ENCODE results near the gene MEF2D.

MEF2D gene

GRCh38 chr1:156503698-156504437 is 3.3 kb upstream of the MEF2D start:
- TF ChIP-seq ZNF366 (tag by site-specific recombination; conservative IDR thresholded peaks at IDR 0.05) (no peak), ZNF138 (tag by site-specific recombination; IDR thresholded peaks at IDR 0.05; ENCODE audit: borderline replicate concordance) (no peak), ELK4 (IDR thresholded peaks at IDR 0.05; ENCODE audit: borderline replicate concordance, low read depth, low read length) (no peak), ZFP69B (tag by site-specific recombination; IDR thresholded peaks at IDR 0.05) (0 out of 2 replicates have a peak, but pooled peaks have one; percentile 14), ZNF335 (tag by site-specific recombination; conservative IDR thresholded peaks at IDR 0.05) (0 out of 2 replicates have a peak, but pooled peaks have one; percentile 1), GLIS1 (tag by site-specific recombination; IDR thresholded peaks at IDR 0.05) (no peak), ZNF837 (tag by site-specific recombination; IDR thresholded peaks at IDR 0.05) (no peak), WT1 (tag by site-specific recombination; IDR thresholded peaks at IDR 0.05) (no peak), ZSCAN4 (tag by site-specific recombination; IDR thresholded peaks at IDR 0.05) (no peak), REST (tag by site-specific recombination; IDR thresholded peaks at IDR 0.05) (no peak), ZNF692 (tag by site-specific recombination; IDR thresholded peaks at IDR 0.05) (0 out of 2 replicates have a peak, but pooled peaks have one; percentile 5), GLIS2 (tag by site-specific recombination; IDR thresholded peaks at IDR 0.05) (no peak), ZNF529 (tag by site-specific recombination; IDR thresholded peaks at IDR 0.05; ENCODE audit: insufficient replicate concordance) (no peak), IKZF3 (tag by site-specific recombination; IDR thresholded peaks at IDR 0.05) (no peak), ZNF169 (tag by site-specific recombination; IDR thresholded peaks at IDR 0.05) (no peak)
- CTCF ChIA-PET = interaction anchor here (0.6 to 1.1 kb wide), 2 partner anchors 23 to 183 kb away, joined by 3 to 4 read pairs; no protein-coding TSS in a partner anchor
- Histone ChIP-seq H3K36me3 (ENCODE audit: control insufficient read depth in 2 of 2, insufficient read depth in 1 of 2, low read length in 2 of 2) (no peaks in the 10 kb centered on the region), H3K27ac (ENCODE audit: extremely low read depth, low read depth, low read length) (no peak overlapping the region), H3K9me3 (ENCODE audit: control insufficient read depth, insufficient read depth, low read depth, low read length) (no peaks in the 10 kb centered on the region), H3K4me3 (ENCODE audit: low read depth, low read length) (no peak overlapping the region), H3K4me1 (ENCODE audit: control insufficient read depth, insufficient read depth, low read length) (peaks cover 2% of the 10 kb centered on the region)
- POLR2A ChIA-PET = interaction anchor here (0.5 to 1.6 kb wide), 5 partner anchors 12 to 66 kb away, joined by 3 to 6 read pairs (median 3); no protein-coding TSS in a partner anchor
